Chondrocyte (in vitro differentiated cells): ENCODE data around the gene AUTS2. TPM values are rescaled to one million over a fixed set of nuclear protein-coding genes. Genes with fewer than 3 reads are reported as not detected.

Experiments
- DNase-seq: peaks from one replicate; pipeline ENCODE4 v3.0.0; 2021; ENCODE audit warnings: mixed read lengths, low spot score
- H3K27ac Mint-ChIP-seq: one replicate; pipeline ENCODE4 v1.8.0; 2021; ENCODE audit warnings: mild to moderate bottlenecking, moderate library complexity, mixed read lengths; ENCODE audit not compliant: unreplicated experiment
- H3K27me3 Mint-ChIP-seq: 2 replicates; pipeline ENCODE4 v1.8.0; 2021; ENCODE audit warnings: low read depth, mixed read lengths
- H3K36me3 Mint-ChIP-seq: 2 replicates; pipeline ENCODE4 v1.8.0; 2021; ENCODE audit warnings: low read depth, mixed read lengths
- H3K4me1 Mint-ChIP-seq: 2 replicates; pipeline ENCODE4 v1.8.0; 2021; ENCODE audit warnings: low read depth, mild to moderate bottlenecking, mixed read lengths
- H3K4me3 Mint-ChIP-seq: one replicate; pipeline ENCODE4 v1.8.0; 2021; ENCODE audit warnings: mild to moderate bottlenecking, moderate library complexity, mixed read lengths; ENCODE audit not compliant: unreplicated experiment
- H3K9me3 Mint-ChIP-seq: 2 replicates; pipeline ENCODE4 v1.8.0; 2021; ENCODE audit warnings: low read depth, mixed read lengths
- total RNA-seq: library from RNA; stranded (reverse); gene quantifications from 3 replicates; pipeline ENCODE4 v1.2.1, GENCODE V29; 2021
- TF ChIP-seq, protein P1 (sequence below): fragments of 200-600 bp; sonication (generic); IDR thresholded peaks from 2 replicates; pipeline ENCODE4 v1.5.0; 2021; ENCODE audit warnings: antibody characterized with exemption, mild to moderate bottlenecking, moderate library complexity

Gene AUTS2
- total RNA-seq, 1 donor from 2014 or later = 31.5 TPM

DNA sequence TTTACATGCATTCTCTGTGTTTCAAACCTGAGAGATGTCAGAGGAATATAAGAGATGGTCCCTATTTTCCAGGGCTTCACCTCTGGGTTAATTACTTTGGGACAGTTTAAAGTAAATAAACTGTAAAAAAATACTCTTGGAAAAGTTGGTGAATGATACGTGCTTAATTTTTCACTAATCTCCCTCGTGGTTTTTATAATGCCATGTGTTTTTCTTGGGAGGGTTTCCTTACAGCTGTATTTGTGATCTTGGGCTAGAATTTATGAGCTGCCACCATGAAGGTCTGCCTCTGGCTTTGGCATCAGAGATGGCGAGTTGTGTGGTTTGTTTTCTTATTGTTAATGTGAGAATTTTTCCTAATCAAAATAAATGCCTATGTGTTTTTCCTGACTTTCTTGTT lies 322.5 kb downstream of the AUTS2 start:
- Mint-ChIP-seq H3K27ac (no peak overlapping the region), H3K27me3 (no peaks in the 10 kb centered on the region), H3K4me3 (no peak overlapping the region), H3K4me1 (peaks cover 13% of the 10 kb centered on the region), H3K9me3 (no peaks in the 10 kb centered on the region), H3K36me3 (peaks cover 3% of the 10 kb centered on the region)
- no peak for DNase-seq
- TF ChIP-seq, protein P1, sequence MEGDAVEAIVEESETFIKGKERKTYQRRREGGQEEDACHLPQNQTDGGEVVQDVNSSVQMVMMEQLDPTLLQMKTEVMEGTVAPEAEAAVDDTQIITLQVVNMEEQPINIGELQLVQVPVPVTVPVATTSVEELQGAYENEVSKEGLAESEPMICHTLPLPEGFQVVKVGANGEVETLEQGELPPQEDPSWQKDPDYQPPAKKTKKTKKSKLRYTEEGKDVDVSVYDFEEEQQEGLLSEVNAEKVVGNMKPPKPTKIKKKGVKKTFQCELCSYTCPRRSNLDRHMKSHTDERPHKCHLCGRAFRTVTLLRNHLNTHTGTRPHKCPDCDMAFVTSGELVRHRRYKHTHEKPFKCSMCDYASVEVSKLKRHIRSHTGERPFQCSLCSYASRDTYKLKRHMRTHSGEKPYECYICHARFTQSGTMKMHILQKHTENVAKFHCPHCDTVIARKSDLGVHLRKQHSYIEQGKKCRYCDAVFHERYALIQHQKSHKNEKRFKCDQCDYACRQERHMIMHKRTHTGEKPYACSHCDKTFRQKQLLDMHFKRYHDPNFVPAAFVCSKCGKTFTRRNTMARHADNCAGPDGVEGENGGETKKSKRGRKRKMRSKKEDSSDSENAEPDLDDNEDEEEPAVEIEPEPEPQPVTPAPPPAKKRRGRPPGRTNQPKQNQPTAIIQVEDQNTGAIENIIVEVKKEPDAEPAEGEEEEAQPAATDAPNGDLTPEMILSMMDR = no peak

DNA sequence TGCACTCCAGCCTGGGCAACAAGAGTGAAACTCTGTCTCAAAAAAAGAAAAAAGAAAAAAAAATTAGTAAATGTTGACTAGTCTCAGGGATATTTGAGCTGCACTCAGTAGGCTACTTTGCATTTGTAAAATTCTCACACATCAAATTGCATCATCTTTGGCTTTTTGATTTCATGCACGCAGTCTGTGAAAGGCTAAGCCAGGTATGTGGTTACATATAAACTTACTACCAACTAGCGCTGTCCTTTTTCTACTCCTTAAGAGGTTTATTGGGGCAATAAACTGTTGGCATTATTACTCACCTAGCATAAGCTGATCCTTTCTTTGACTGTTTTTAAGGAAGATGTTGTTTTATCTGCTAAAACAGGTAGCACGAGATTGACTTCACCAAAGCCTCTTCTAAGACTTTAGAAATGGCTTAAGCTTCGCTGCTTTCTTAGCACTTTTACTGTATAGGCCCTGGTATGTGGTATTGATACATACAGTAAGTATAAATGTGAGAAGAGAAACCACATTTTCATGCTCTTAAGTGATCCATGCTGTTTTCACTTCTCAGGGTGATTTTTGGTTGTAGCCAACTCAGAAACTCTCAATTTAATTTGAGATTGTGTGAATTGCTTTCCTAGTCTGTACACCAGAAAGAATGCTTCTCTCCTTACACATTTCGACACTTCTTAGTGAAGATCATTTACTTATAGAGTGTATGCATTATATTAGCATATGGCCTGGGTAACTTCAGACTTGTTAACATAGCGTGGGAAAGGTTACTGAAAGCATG lies 323.9 kb downstream of the AUTS2 start:
- Mint-ChIP-seq H3K27ac (no peak overlapping the region), H3K4me1 (peaks cover 13% of the 10 kb centered on the region), H3K27me3 (no peaks in the 10 kb centered on the region), H3K4me3 (no peak overlapping the region), H3K9me3 (no peaks in the 10 kb centered on the region), H3K36me3 (peaks cover 3% of the 10 kb centered on the region)
- TF ChIP-seq, protein P1 = no peak
- DNase-seq = no peak

DNA sequence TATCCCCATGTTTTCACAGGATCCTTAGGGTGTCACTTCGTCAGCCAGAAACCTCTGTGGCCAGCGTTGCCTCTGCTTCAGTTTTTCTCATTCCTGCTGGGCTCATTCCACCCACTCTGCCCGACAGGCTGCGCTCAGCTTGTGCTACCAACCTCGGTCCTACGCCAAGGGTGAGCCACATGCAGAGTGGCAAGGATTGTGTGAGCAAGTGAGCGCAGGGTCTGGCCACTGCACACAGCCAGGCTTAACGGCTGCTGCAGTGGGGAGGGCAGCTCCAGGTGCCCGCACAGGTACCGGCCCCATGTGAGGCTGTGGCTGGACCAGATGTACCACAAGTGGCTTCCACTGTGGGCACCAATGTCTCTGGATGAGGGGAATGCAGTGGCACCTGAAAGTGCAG lies 329.2 kb downstream of the AUTS2 start:
- DNase-seq = no peak
- H3K9me3 Mint-ChIP-seq = no peaks in the 10 kb centered on the region

DNA sequence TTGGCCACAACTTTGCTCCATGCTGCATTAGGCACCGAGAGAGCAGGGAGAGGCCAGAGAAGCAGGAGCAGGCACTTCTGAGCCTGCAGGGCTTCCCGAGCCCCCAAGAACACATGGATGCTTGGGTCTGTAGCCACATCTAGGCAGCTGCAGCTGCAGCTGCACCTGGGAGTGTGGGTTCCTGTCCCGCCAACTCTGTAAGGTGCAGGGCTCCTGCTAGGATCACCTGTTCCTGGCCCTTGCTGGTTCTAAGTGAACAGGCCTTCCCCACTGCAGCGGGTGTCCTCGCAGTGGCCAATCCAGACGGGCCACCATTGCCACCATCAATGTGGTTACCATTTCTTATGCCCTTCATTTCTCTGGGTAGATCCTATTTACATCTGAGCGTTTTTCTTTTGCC lies 330.3 kb downstream of the AUTS2 start:
- Mint-ChIP-seq H3K9me3 (no peaks in the 10 kb centered on the region), H3K27ac (no peak overlapping the region), H3K27me3 (no peaks in the 10 kb centered on the region), H3K36me3 (peaks cover 3% of the 10 kb centered on the region), H3K4me1 (no peaks in the 10 kb centered on the region), H3K4me3 (no peak overlapping the region)
- no peak for DNase-seq
- TF ChIP-seq, protein P1 = no peak

More for the DNA sequence above, 329.2 kb downstream of the AUTS2 start:
- H3K4me1 Mint-ChIP-seq = no peaks in the 10 kb centered on the region
- H3K36me3 Mint-ChIP-seq = peaks cover 3% of the 10 kb centered on the region
- TF ChIP-seq, protein P1 = no peak
- no peaks in the 10 kb centered on the region for H3K27me3 Mint-ChIP-seq
- H3K4me3 Mint-ChIP-seq = no peak overlapping the region
- H3K27ac Mint-ChIP-seq = no peak overlapping the region

DNA sequence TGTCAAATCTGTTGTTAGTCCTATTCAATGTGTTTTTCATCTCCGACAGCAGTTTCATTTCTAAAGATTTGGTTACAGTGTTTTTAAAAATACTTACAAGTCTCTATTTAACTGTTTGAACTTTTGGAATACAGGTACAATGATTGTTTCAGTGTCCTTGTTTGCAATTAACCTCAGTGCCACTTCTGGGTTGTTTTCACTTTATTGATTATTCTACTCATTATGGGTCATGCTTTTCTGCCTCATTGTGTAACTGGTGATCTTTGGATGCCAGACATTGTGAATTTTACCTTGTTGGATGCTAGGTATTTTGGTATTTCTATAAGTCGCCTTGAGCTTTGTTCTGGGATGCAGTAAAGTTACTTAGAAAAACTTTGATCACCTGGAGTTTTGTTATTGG lies 331.3 kb downstream of the AUTS2 start:
- H3K4me3 Mint-ChIP-seq = no peak overlapping the region
- no peak for DNase-seq
- peaks cover 3% of the 10 kb centered on the region for H3K36me3 Mint-ChIP-seq
- no peak overlapping the region for H3K27ac Mint-ChIP-seq
- TF ChIP-seq, protein P1 = no peak
- no peaks in the 10 kb centered on the region for H3K4me1 Mint-ChIP-seq
- H3K9me3 Mint-ChIP-seq = no peaks in the 10 kb centered on the region
- H3K27me3 Mint-ChIP-seq = no peaks in the 10 kb centered on the region
